Pancreas (tissue), 10 donors: ENCODE results near the gene BEST3. TPM values are rescaled to one million over a fixed set of nuclear protein-coding genes. Genes with fewer than 3 reads are reported as not detected.

Source experiments
- ATAC-seq, 4 donors: fragments of 200-7000 bp; cut with Tn5 transposase; one replicate each; pipeline versions ENCODE4 v1.8.0 to v1.9.1; 2020; ENCODE audit warnings: mild to moderate bottlenecking in 4 of 4, moderate library complexity in 4 of 4
- DNase-seq, 6 donors: peaks; one replicate each; pipeline ENCODE4 v3.0.0-alpha.2; 2020
- FAIRE-seq: peaks from 2 replicates; lab custom pipeline; 2012; peaks lifted over from hg19 to GRCh38; lab: Jason Lieb, UNC
- H3K27ac ChIP-seq, 4 donors: fragments of 200-600 bp; sonication (generic); 1 replicate in 3 of 4; 2 replicates in 1 of 4; pipeline versions ENCODE4 v1.5.0 to v1.8.0; 2020
- H3K27me3 ChIP-seq, 4 donors: fragments of 200-600 bp; one replicate each; pipeline ENCODE4 v1.8.0; 2021
- H3K36me3 ChIP-seq, 3 donors: fragments of 200-600 bp; sonication (generic) in 1 of 3; one replicate each; pipeline versions ENCODE4 v1.5.0 to v1.8.0; 2020 to 2021
- H3K4me1 ChIP-seq, 3 donors: fragments of 200-600 bp; one replicate each; pipeline ENCODE4 v1.8.0; 2021
- H3K4me3 ChIP-seq, 4 donors: fragments of 200-600 bp; sonication (generic) in 2 of 4; one replicate each; pipeline versions ENCODE4 v1.5.0 to v1.8.0; 2020 to 2021
- H3K9me3 ChIP-seq, 4 donors: fragments of 200-600 bp; one replicate each; pipeline ENCODE4 v1.8.0; 2021
- WGBS, 2 donors: extraction: QIAGEN DNeasy Blood & Tissue Kit; methylation state at CpG; one replicate each; pipeline ENCODE4 v1.1.7; 2013; 5-methylcytosine and 5-hydroxymethylcytosine counted together
- intact Hi-C, 3 donors: fragments of 100-400 bp; cut with DNase I; formaldehyde crosslinking; loops; one replicate each; pipeline versions ENCODE4 v1.11.1 to v1.14.2; 2022
- polyA plus RNA-seq, 2 donors: library from polyadenylated mRNA; stranded (reverse); fragments of 200-250 nt; gene quantifications; one replicate each; pipeline ENCODE4 v1.2.3, GENCODE V29; 2013
- total RNA-seq, 6 donors: library from RNA; stranded (reverse); fragmentation: NEBNext Ultra II Directional in 4 of 6; extraction: Animal tissue kit (Norgen Biotek cat#: 25700) in 4 of 6; gene quantifications; one replicate each; pipeline versions ENCODE4 v1.2.1 to v1.2.4, GENCODE V29; 2021 to 2023
- TF ChIP-seq, protein P1 (sequence below), 4 donors: fragments of 200-600 bp; sonication (generic) in 3 of 4; IDR thresholded peaks; one replicate each; pipeline versions ENCODE4 v1.5.0 to v1.8.0; 2021; ENCODE audit warnings: antibody characterized with exemption in 4 of 4
- donor health status: healthy with polysubstance abuse.
- donor health status: DM: no; HTN: no; CAD: no; lungs with moderate emphysema.
- donor health status: DM: no; HTN: no; CAD: no.
- donor health status: control.
- donor health status: control.
- donor health status: Bipolar disorder and iron deficiency.
- donor health status: DM: yes; HTN: yes; CAD: no.
- donor health status: DM: no; HTN: no; CAD: no.
- donor health status: DM: no; HTN: no; CAD: no.
- donor health status: DM: yes; HTN: yes; CAD: no.

Gene BEST3
- total and polyA plus RNA-seq, 8 donors: 0.12 to 2.8 (median 1.2) TPM; not detected in 2

DNA sequence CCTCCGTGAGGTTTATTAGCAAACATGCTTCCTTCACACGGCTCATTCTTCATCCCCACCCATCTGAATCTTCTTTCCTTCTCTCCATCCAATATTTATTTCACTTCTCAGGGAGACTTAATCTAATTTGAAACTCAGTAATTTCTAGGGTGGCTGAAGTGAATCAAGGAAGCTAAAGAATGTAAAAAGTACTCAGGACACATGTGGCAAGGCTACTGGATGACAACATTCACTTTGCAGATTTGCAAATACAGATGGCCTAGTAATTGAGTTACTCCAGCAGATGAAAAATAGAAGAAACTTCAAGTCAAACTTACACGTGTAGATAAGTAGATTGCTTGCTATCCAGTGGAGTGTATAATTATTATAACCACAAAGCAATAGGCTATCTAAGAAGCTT is 15.4 kb upstream of the BEST3 start:
- no peak overlapping the region for H3K27ac ChIP-seq
- H3K4me1 ChIP-seq: no peaks in the 10 kb centered on the region
- intact Hi-C loops: no loop called here
- H3K9me3 ChIP-seq: no peaks in the 10 kb centered on the region
- 60 to 74% methylated on average over 3 of the region's 3 CpGs for WGBS, 2 donors
- FAIRE-seq (no peak), ATAC-seq (no peak), DNase-seq (no peak)
- H3K4me3 ChIP-seq: no peak overlapping the region
- H3K27me3 ChIP-seq: no peaks in the 10 kb centered on the region
- TF ChIP-seq, protein P1, sequence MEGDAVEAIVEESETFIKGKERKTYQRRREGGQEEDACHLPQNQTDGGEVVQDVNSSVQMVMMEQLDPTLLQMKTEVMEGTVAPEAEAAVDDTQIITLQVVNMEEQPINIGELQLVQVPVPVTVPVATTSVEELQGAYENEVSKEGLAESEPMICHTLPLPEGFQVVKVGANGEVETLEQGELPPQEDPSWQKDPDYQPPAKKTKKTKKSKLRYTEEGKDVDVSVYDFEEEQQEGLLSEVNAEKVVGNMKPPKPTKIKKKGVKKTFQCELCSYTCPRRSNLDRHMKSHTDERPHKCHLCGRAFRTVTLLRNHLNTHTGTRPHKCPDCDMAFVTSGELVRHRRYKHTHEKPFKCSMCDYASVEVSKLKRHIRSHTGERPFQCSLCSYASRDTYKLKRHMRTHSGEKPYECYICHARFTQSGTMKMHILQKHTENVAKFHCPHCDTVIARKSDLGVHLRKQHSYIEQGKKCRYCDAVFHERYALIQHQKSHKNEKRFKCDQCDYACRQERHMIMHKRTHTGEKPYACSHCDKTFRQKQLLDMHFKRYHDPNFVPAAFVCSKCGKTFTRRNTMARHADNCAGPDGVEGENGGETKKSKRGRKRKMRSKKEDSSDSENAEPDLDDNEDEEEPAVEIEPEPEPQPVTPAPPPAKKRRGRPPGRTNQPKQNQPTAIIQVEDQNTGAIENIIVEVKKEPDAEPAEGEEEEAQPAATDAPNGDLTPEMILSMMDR (IDR thresholded peaks at IDR 0.05): no peak
- no peaks in the 10 kb centered on the region for H3K36me3 ChIP-seq

DNA sequence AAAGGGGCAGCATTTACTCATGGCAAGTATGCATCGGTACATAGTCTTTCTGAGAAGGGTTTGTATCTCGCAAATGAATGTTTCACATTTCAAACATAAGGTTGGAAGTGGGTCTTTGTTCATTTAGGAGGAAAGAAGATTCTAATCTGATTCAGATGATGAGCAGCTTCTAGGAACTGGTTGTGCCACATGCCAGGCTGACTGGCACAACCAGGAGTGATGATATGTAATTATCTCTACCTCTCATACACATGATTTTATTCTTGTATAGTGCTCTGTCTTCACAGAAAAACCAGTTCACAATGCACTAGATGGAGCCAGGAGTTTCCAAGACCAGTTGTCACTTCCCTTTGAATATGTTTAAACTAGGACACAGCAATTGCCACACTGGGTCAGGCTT is 13.7 kb upstream of the BEST3 start:
- FAIRE-seq (no peak), DNase-seq (no peak)
- intact Hi-C loops: no loop called here

DNA sequence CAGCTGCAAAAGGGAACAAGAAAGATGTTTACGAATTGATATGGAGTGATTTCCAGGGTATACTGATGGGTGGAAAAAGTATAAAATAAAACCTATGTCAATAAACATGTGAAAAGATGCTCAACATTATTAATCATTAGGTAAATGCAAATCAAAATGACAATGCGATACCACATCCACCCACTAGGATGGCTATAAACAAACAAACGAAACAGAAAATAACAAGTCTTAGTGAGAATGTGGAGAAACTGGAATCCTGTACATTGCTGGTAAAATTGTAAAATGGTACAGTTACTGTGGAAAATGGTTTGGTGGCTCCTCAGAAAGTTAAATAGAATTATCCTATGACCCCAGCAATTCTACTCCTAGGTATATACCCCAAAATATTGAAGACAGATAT is 9.5 kb upstream of the BEST3 start:
- H3K27me3 ChIP-seq: no peaks in the 10 kb centered on the region
- H3K27ac ChIP-seq: no peak overlapping the region
- no peak overlapping the region for H3K4me3 ChIP-seq
- intact Hi-C loops: no loop called here
- ATAC-seq (no peak), FAIRE-seq (no peak), DNase-seq (no peak)
- TF ChIP-seq, protein P1 (IDR thresholded peaks at IDR 0.05): no peak
- H3K4me1 ChIP-seq: no peaks in the 10 kb centered on the region
- no peaks in the 10 kb centered on the region for H3K9me3 ChIP-seq
- H3K36me3 ChIP-seq: no peaks in the 10 kb centered on the region
- 86 to 95% methylated on average over 3 of the region's 3 CpGs for WGBS, 2 donors

More for the DNA sequence above, 13.7 kb upstream of the BEST3 start:
- H3K9me3 ChIP-seq: no peaks in the 10 kb centered on the region
- ATAC-seq: no peak
- TF ChIP-seq, protein P1 (IDR thresholded peaks at IDR 0.05): no peak
- no peak overlapping the region for H3K27ac ChIP-seq
- 97 to 98% methylated on average over 2 of the region's 2 CpGs for WGBS, 2 donors
- no peaks in the 10 kb centered on the region for H3K36me3 ChIP-seq
- H3K4me3 ChIP-seq: no peak overlapping the region
- no peaks in the 10 kb centered on the region for H3K27me3 ChIP-seq
- H3K4me1 ChIP-seq: no peaks in the 10 kb centered on the region

GRCh38 chr12:69704357-69704756 is 5.3 kb upstream of the BEST3 start:
- WGBS, 2 donors: 0 to 4% methylated on average over 1 of the region's 1 CpG
- TF ChIP-seq, protein P1 (IDR thresholded peaks at IDR 0.05): no peak
- DNase-seq: no peak
- intact Hi-C loops: no loop called here
- Histone ChIP-seq H3K4me3 (no peak overlapping the region), H3K27me3 (no peaks in the 10 kb centered on the region), H3K9me3 (no peaks in the 10 kb centered on the region), H3K27ac (no peak overlapping the region), H3K36me3 (no peaks in the 10 kb centered on the region), H3K4me1 (no peaks in the 10 kb centered on the region)
- no peak for ATAC-seq
- no peak for FAIRE-seq

GRCh38 chr12:69703146-69703642 is 4.1 kb upstream of the BEST3 start:
- Histone ChIP-seq H3K36me3 (no peaks in the 10 kb centered on the region), H3K27me3 (no peaks in the 10 kb centered on the region), H3K9me3 (no peaks in the 10 kb centered on the region), H3K4me1 (no peaks in the 10 kb centered on the region), H3K27ac (no peak overlapping the region), H3K4me3 (no peak overlapping the region)
- no peak for DNase-seq
- ATAC-seq: no peak
- no peak for FAIRE-seq
- intact Hi-C loops: no loop called here
- TF ChIP-seq, protein P1 (IDR thresholded peaks at IDR 0.05): no peak
- WGBS, 2 donors: 67 to 77% methylated on average over 1 of the region's 1 CpG
